Urinary bladder (tissue), 4 donors: Measurements from ENCODE around the gene NXNL2. TPM values are rescaled to one million over a fixed set of nuclear protein-coding genes. Genes with fewer than 3 reads are reported as not detected.
A peak's percentile ranks its signal among the peaks of the same experiment; 100 is the strongest.

Experiments used
- DNase-seq: peaks from one replicate; pipeline ENCODE4 v3.0.0-alpha.2; 2015; ENCODE audit errors: extremely low spot score
- H3K27ac ChIP-seq: one replicate; pipeline ENCODE4 v1.5.1; 2013; ENCODE audit warnings: low read depth, mild to moderate bottlenecking, moderate library complexity
- H3K36me3 ChIP-seq: one replicate; pipeline ENCODE4 v1.6.1; 2013; ENCODE audit warnings: mild to moderate bottlenecking, moderate library complexity; ENCODE audit not compliant: insufficient read depth
- H3K4me1 ChIP-seq: one replicate; pipeline ENCODE4 v1.6.1; 2013; ENCODE audit warnings: mild to moderate bottlenecking, moderate library complexity; ENCODE audit not compliant: insufficient read depth
- H3K4me3 ChIP-seq: one replicate; pipeline ENCODE4 v1.5.1; 2013; ENCODE audit warnings: low read depth, low read length
- WGBS: extraction: QIAGEN DNeasy Blood & Tissue Kit; methylation state at CpG from one replicate; pipeline ENCODE4 v1.1.7; 2013; 5-methylcytosine and 5-hydroxymethylcytosine counted together
- polyA plus RNA-seq: library from polyadenylated mRNA; stranded (reverse); fragments of 200-250 nt; gene quantifications from one replicate; pipeline ENCODE4 v1.2.3, GENCODE V29; 2013
- total RNA-seq: library from RNA; depleted of rRNA; stranded (reverse); fragments of >200 nt; gene quantifications from one replicate; pipeline ENCODE4 v1.2.3, GENCODE V29; 2014
- donor health status: healthy with polysubstance abuse.
- donor health status: healthy.

Gene NXNL2
- total and polyA plus RNA-seq, 2 donors: 0.85 to 1.9 TPM

- H3K4me1 ChIP-seq: no peaks in the 10 kb centered on the region
- no peak overlapping the region for H3K4me3 ChIP-seq
- DNase-seq: no peak
- H3K27ac ChIP-seq: peak overlapping the region; percentile 38
- WGBS: 86% methylated on average over 10 of the region's 10 CpGs
- H3K36me3 ChIP-seq: no peaks in the 10 kb centered on the region
Observed at GRCh38 chr9:88538311-88539085, 3.5 kb downstream of the NXNL2 start.

- no peak for DNase-seq
- H3K4me1 ChIP-seq: no peaks in the 10 kb centered on the region
- WGBS: 78% methylated on average over 6 of the region's 6 CpGs
- H3K4me3 ChIP-seq: no peak overlapping the region
- H3K36me3 ChIP-seq: no peaks in the 10 kb centered on the region
- no peak overlapping the region for H3K27ac ChIP-seq
Observed at GRCh38 chr9:88539246-88539645, 4.3 kb downstream of the NXNL2 start.

GRCh38 chr9:88540251-88540763 is 5.3 kb downstream of the NXNL2 start:
- 96% methylated on average over 10 of the region's 10 CpGs for WGBS
- Histone ChIP-seq H3K36me3 (no peaks in the 10 kb centered on the region), H3K4me1 (no peaks in the 10 kb centered on the region), H3K4me3 (no peak overlapping the region), H3K27ac (no peak overlapping the region)
- DNase-seq: no peak

GRCh38 chr9:88544245-88544644 is 9.3 kb downstream of the NXNL2 start:
- WGBS: 61% methylated on average over 11 of the region's 11 CpGs
- Histone ChIP-seq H3K4me3 (no peak overlapping the region), H3K36me3 (no peaks in the 10 kb centered on the region), H3K27ac (no peak overlapping the region), H3K4me1 (no peaks in the 10 kb centered on the region)
- DNase-seq: no peak

GRCh38 chr9:88551546-88552137 is 16.7 kb downstream of the NXNL2 start:
- DNase-seq: no peak
- no peak overlapping the region for H3K4me3 ChIP-seq
- H3K4me1 ChIP-seq: no peaks in the 10 kb centered on the region
- H3K36me3 ChIP-seq: no peaks in the 10 kb centered on the region
- 48% methylated on average over 2 of the region's 2 CpGs for WGBS
- H3K27ac ChIP-seq: no peak overlapping the region

- DNase-seq: no peak
- H3K36me3 ChIP-seq: no peaks in the 10 kb centered on the region
- H3K4me3 ChIP-seq: no peak overlapping the region
- H3K27ac ChIP-seq: no peak overlapping the region
- H3K4me1 ChIP-seq: no peaks in the 10 kb centered on the region
- 81% methylated on average over 3 of the region's 3 CpGs for WGBS
Observed at GRCh38 chr9:88553350-88553749, 18.4 kb downstream of the NXNL2 start.

- no peaks in the 10 kb centered on the region for H3K4me1 ChIP-seq
- WGBS: 73% methylated on average over 12 of the region's 12 CpGs
- no peak overlapping the region for H3K4me3 ChIP-seq
- H3K36me3 ChIP-seq: no peaks in the 10 kb centered on the region
- H3K27ac ChIP-seq: no peak overlapping the region
- DNase-seq: no peak
Observed at GRCh38 chr9:88555268-88555980, 20.4 kb downstream of the NXNL2 start.

- no peak for DNase-seq
- H3K4me1 ChIP-seq: no peaks in the 10 kb centered on the region
- no peaks in the 10 kb centered on the region for H3K36me3 ChIP-seq
- no peak overlapping the region for H3K4me3 ChIP-seq
- H3K27ac ChIP-seq: no peak overlapping the region
- 52% methylated on average over 7 of the region's 7 CpGs for WGBS
Observed at GRCh38 chr9:88559661-88560060, 24.7 kb downstream of the NXNL2 start.

GRCh38 chr9:88567870-88568269 is 32.9 kb downstream of the NXNL2 start:
- WGBS: 89% methylated on average over 3 of the region's 3 CpGs
- Histone ChIP-seq H3K4me3 (no peak overlapping the region), H3K4me1 (no peaks in the 10 kb centered on the region), H3K27ac (no peak overlapping the region), H3K36me3 (no peaks in the 10 kb centered on the region)
- no peak for DNase-seq

- H3K36me3 ChIP-seq: no peaks in the 10 kb centered on the region
- DNase-seq: no peak
- WGBS: 81% methylated on average over 5 of the region's 5 CpGs
- no peak overlapping the region for H3K27ac ChIP-seq
- no peak overlapping the region for H3K4me3 ChIP-seq
- H3K4me1 ChIP-seq: no peaks in the 10 kb centered on the region
Observed at GRCh38 chr9:88571419-88571818, 36.4 kb downstream of the NXNL2 start.

GRCh38 chr9:88572684-88573083 is 37.7 kb downstream of the NXNL2 start:
- Histone ChIP-seq H3K27ac (no peak overlapping the region), H3K36me3 (no peaks in the 10 kb centered on the region), H3K4me3 (no peak overlapping the region), H3K4me1 (no peaks in the 10 kb centered on the region)
- DNase-seq: no peak
- WGBS: 96% methylated on average over 7 of the region's 7 CpGs

- no peak for DNase-seq
- WGBS: 37% methylated on average over 7 of the region's 7 CpGs
- Histone ChIP-seq H3K4me3 (no peak overlapping the region), H3K36me3 (no peaks in the 10 kb centered on the region), H3K27ac (no peak overlapping the region), H3K4me1 (no peaks in the 10 kb centered on the region)
Observed at GRCh38 chr9:88574953-88575352, 40.0 kb downstream of the NXNL2 start.

- WGBS: 90% methylated on average over 19 of the region's 19 CpGs
Observed at GRCh38 chr9:88577256-88578120, 42.5 kb downstream of the NXNL2 start.

More at GRCh38 chr9:88577256-88578120, 42.5 kb downstream of the NXNL2 start:
- DNase-seq: no peak
- Histone ChIP-seq H3K4me3 (no peak overlapping the region), H3K4me1 (no peaks in the 10 kb centered on the region), H3K27ac (no peak overlapping the region), H3K36me3 (no peaks in the 10 kb centered on the region)
